HG02943 (cell line): ENCODE data around the gene TIMM23.
"Not testable (repeated sequence)": the region's sequence is repeated elsewhere in the genome, so short reads cannot be mapped to it uniquely, and the experiment has no call there.

Experiments used
- ATAC-seq: cut with Tn5 transposase; IDR thresholded peaks from one replicate; pipeline ENCODE4 v1.9.1; 2021; ENCODE audit warnings: mild to moderate bottlenecking, low read depth, moderate library complexity; ENCODE audit not compliant: unreplicated experiment

Gene TIMM23

DNA sequence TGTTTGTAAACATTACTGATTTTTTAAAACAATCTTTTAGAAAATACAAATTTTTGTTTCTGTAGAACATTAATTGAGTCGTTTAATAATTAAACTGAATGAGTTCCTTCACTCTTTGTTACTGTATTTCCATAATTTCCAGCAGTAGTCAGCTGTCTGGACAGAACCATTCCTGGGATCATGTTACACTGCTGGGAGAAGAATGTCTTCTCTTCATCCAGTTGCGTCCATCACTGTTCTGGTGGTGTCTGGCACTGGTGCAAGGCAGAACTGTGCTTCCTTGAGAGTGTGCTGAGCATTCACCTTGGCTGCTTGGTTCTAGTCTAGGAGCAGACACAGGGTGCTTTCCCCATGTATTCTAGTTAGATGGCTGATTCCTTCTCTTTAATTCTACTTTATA, 12.2 kb downstream of the TIMM23 start:
- not testable (repeated sequence) for ATAC-seq

GRCh38 chr10:45985590-45985989, 13.3 kb downstream of the TIMM23 start:
- not testable (repeated sequence) for ATAC-seq

DNA sequence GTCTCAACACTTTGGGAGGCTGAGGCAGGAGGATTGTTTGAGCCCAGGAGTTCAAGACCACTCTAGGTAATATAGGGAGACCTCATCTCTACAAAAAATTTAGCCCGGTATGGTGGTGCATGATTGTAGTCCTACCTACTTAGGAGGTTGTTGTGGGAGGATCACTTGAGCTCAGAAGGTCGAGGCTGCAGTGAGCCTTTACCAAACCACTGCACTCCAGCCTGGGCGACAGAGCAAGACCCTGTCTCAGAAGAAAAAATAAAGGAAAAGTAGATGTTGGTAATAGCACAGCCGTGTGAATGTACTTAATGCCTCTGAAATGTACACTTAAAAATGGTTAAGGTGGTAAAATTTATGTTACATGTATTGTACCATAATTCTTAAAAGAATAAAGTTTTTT, 25.3 kb downstream of the TIMM23 start:
- ATAC-seq = no peak

DNA sequence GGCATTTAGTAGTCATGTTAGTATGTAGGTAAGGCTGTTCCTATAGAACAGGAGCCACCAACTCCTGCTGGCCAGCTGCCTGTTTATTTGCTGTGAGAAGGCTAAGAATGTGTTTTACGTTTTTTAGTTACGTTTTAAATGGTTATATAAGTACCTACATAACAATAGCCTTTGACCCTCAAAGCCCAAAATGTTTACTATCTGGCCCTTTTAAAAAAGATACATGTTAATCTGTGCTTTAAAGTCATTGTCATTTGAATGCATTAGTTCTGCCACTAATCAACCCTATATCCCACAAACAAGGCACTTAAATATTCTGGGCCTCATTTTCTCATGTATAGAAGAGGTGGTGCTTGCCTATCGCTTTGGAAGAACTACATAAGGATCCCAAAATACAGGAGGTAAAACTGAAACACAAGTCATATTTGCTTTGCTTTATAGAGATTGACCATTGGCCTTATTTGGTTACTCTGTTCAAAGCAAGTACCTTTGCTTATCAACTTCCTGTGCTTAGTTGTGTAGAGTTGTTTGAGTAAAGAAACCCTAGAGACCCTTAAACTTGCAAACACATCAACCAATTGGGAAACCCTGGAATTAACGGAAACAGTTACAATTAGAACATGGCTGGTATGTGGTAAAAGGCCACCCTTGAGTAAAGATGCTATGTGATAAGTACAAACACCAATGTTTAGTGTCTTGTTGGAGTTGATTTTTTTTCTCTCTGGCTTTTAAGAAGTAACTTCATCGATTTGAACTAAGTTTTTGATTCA, 25.9 kb downstream of the TIMM23 start:
- no peak for ATAC-seq

- ATAC-seq = not testable (repeated sequence)
Observed at GRCh38 chr10:45999955-46000354, 27.7 kb downstream of the TIMM23 start.

GRCh38 chr10:46000538-46000937, 28.2 kb downstream of the TIMM23 start:
- no peak for ATAC-seq

- no peak for ATAC-seq
Observed at GRCh38 chr10:46001187-46001756, 29.0 kb downstream of the TIMM23 start.

DNA sequence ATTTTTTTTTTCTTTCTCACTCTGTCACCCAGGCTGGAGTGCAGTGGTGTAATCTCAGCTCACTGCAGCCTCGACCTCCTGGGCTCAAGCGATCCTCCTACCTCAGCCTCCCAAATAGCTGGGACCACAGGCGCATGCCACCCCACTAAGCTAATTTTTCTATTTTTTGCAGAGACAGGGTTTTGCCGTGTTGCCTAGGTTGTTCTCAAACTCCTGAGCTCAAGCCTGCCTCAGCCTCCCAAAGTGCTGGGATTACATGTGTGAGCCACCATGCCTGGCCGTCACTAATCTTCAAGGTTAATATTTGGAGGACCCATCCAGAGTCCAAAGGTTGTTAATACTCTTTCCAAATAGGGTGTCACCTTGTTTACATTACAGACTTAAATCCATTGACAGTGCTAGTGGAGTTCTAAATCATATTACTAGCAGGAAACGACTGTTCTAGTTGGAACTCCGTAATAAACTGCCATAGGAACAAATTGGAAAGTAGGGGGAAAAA, 29.9 kb downstream of the TIMM23 start:
- not testable (repeated sequence) for ATAC-seq

GRCh38 chr10:46002916-46003693, 30.8 kb downstream of the TIMM23 start:
- ATAC-seq = no peak

DNA sequence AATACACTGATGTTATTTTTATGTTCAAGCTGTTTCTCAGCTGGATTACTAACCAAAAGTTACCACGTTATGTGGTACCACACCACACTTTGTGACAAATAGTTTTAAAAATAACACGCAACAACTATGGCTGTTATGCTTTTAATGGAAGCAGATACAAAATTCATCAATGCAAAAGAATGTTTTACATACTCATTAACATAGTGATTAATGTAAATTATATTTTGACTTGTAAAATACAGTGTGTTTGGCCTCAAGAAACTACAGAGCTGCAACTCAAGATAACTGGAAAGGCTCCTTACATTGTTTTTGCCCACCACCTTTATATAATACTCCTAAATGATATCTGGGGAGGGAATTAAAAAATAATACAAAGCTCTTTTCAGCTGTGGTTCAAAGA, 32.7 kb downstream of the TIMM23 start:
- ATAC-seq = no peak

- no peak for ATAC-seq
Observed at GRCh38 chr10:46005383-46005782, 33.1 kb downstream of the TIMM23 start.

GRCh38 chr10:46006219-46006618, 33.9 kb downstream of the TIMM23 start:
- ATAC-seq = no peak

DNA sequence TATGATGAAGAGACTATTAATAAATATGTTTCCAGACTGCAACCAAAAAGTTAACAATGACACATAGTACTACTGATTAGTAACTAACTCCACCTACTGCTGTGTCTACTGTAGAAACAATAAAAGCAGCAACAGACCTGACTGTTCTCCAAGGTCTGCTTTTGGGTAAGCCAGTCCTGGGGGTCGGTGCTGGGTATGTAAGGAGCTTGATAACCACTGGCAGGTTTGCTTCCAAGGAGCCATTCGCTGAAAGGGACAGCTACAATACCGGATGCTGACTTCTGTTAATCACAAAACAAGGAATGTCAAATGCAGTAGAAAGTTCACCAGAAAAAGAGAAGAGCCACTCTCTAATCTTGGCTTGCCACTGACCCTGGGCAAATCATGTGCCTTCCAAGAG, 40.5 kb downstream of the TIMM23 start:
- no peak for ATAC-seq

GRCh38 chr10:46014206-46014605, 41.9 kb downstream of the TIMM23 start:
- no peak for ATAC-seq

- no peak for ATAC-seq
Observed at GRCh38 chr10:46014683-46015405, 42.6 kb downstream of the TIMM23 start.

DNA sequence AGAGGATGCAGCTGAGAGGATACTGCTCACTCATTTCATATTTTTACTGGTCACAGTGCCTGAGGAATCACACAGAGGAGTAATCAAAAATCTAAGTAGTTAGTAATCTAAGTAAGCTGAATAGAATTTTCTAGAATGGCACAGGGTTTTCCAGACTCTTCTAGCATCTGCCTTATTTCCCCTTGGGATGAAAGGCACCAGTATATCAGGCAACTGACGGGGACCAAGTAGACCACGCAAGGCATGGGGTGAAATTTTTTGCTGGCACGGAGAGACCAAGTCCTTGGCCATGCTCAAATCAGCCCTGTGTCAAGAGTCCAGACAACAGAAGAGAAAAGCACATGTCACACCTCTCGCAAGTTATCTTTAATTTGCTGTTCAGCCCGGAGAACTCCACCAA, 43.9 kb downstream of the TIMM23 start:
- ATAC-seq = no peak

GRCh38 chr10:46016811-46017210, 44.5 kb downstream of the TIMM23 start:
- ATAC-seq = no peak

GRCh38 chr10:46017733-46018132, 45.4 kb downstream of the TIMM23 start:
- no peak for ATAC-seq

DNA sequence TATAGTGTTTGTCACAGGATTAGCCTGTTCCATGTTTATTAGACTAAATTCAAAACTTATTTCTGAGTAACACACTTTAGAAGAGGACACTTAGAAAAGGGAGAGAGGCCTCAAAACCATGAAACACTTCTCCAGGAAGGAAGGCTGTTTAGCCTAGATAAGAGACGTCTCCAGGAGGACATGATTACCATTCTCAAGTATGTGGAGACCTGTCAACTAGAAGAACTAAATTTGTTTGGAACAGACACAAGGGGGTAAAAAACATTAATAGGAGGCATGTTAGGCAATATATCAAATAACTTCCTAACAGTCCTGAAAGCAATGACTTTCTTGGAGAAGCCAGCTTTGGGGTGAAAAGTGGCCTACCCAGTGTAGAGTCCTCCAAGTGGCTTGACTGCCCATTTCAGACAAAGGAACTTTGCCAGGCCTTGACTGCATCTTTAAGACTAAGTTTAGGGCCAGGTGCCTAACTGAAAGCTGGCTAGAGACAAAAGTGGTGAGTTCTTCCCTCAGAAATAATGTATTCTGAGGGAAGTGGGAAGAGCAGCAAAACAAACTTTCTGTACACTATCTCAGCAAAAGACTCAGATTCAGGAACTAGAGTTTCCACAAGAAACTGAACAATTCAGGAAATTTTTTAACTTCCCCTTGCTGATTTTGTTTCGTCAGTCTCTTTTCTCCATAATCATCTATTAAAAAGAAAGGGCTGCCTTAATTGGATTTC, 46.3 kb downstream of the TIMM23 start:
- no peak for ATAC-seq

DNA sequence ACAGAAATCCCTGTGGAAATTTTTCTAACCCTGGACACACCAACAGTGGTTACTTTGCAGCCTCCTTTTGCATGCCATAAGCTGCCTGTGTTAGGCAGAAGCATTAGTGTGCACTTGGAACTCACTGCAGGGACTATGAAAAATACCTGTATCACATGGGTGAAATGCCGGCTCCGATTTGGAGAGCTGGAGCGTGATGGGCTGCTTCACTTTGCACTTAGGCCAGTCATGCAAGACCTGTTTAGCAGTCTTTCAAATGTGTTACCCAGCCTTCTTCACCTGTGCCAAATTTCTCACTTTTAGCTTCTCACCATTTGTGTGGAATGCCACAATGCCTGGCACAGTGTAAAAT, 46.9 kb downstream of the TIMM23 start:
- no peak for ATAC-seq
